ENCODE data around the gene ALDH6A1.
A peak's percentile ranks its signal among the peaks of the same experiment; 100 is the strongest.
"Not testable (repeated sequence)": the region's sequence is repeated elsewhere in the genome, so short reads cannot be mapped to it uniquely, and the experiment has no call there.

Gene ALDH6A1

GRCh38 chr14:74084277-74085046 lies at the start of gene ALDH6A1, which contains the start of gene LIN52:
ALDH6A1 (minus strand) TSS chr14:74084453; CDS start chr14:74084394, 59 bp downstream.
LIN52 (plus strand) TSS chr14:74084956; CDS start chr14:74084975, 19 bp downstream.
- DNase-seq (ENCODE audit: low read depth), result peak; percentile 100
- TF ChIP-seq CTCF (conservative IDR thresholded peaks at IDR 0.05; ENCODE audit: control insufficient read depth, insufficient read depth, low read depth, low read length), result no peak
- peak within 1 kb of the TSS; percentile 92 for H3K4me3 ChIP-seq (ENCODE audit: control insufficient read depth, low read depth, low read length)

GRCh38 chr14:74127634-74128033 lies 43.4 kb upstream of the ALDH6A1 start:
- no peak for TF ChIP-seq CTCF (conservative IDR thresholded peaks at IDR 0.05; ENCODE audit: control insufficient read depth, insufficient read depth, low read depth, low read length)
- no peak overlapping the region for H3K4me3 ChIP-seq (ENCODE audit: control insufficient read depth, low read depth, low read length)
- no peak for DNase-seq (ENCODE audit: low read depth)

GRCh38 chr14:74126315-74127013 lies 42.2 kb upstream of the ALDH6A1 start:
- DNase-seq (ENCODE audit: low read depth), result no peak
- no peak for TF ChIP-seq CTCF (conservative IDR thresholded peaks at IDR 0.05; ENCODE audit: control insufficient read depth, insufficient read depth, low read depth, low read length)

GRCh38 chr14:74125487-74125886 lies 41.2 kb upstream of the ALDH6A1 start:
- not testable (repeated sequence) for H3K4me3 ChIP-seq (ENCODE audit: control insufficient read depth, low read depth, low read length); DNase-seq (ENCODE audit: low read depth)

More at GRCh38 chr14:74126315-74127013, 42.2 kb upstream of the ALDH6A1 start:
- no peak overlapping the region for H3K4me3 ChIP-seq (ENCODE audit: control insufficient read depth, low read depth, low read length)

GRCh38 chr14:74111395-74112216 lies 27.4 kb upstream of the ALDH6A1 start:
- DNase-seq (ENCODE audit: low read depth), result peak; percentile 70
- not testable (repeated sequence) for H3K4me3 ChIP-seq (ENCODE audit: control insufficient read depth, low read depth, low read length)
- TF ChIP-seq CTCF (conservative IDR thresholded peaks at IDR 0.05; ENCODE audit: control insufficient read depth, insufficient read depth, low read depth, low read length), result peak; percentile 64

- no peak overlapping the region for H3K4me3 ChIP-seq (ENCODE audit: control insufficient read depth, low read depth, low read length)
- no peak for TF ChIP-seq CTCF (conservative IDR thresholded peaks at IDR 0.05; ENCODE audit: control insufficient read depth, insufficient read depth, low read depth, low read length)
- no peak for DNase-seq (ENCODE audit: low read depth)
These were observed 25.1 kb upstream of the ALDH6A1 start for GRCh38 chr14:74109369-74109768.

Data from fibroblast of mammary gland (primary cell).